CD4-positive, alpha-beta T cell treated with Interleukin-6 for 4 hours (primary cell): ENCODE measurements around the gene AKAP13.
A peak's percentile ranks its signal among the peaks of the same experiment; 100 is the strongest.
"Not testable (repeated sequence)": the region's sequence is repeated elsewhere in the genome, so short reads cannot be mapped to it uniquely, and the experiment has no call there.

ENCODE experiments used
- DNase-seq: peaks from one replicate; pipeline ENCODE4 v3.0.0-alpha.2; 2020; ENCODE audit warnings: mixed read lengths

Gene AKAP13

DNA sequence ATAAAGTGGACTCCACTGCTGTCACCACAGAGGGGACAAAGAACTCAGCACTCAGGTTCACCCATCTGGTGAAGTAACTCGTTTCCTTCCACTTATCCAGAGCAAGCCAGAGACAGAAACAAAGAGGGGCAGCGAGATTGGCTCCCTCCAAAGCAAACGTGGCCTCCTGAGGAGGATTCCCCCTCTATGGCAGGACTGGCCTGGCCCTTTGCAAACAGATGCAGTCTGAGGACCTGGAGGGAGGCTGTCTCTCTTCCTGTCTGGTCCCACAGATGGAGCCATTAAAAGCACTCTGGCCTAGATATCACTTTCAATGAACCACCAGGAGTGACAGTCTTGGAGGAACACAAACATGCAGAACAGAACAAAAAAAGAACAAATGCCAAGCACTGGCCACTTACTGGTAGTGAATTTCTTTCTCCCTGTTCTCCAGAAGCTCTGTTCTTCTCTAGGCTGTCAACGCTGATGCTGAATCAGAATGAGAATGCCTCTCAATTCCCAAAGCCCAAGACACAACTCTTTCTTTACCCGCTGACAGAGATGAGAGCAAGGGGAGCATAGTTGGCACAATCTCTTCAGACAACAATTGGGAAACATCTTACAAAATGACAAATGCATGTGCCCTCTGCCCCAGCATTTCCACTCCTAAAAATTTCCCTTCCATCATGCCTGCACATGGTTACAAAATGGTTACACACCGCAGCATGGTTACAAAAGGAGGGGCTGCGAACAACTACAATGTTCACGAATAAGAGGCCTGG lies 400.0 kb downstream of the AKAP13 start:
- DNase-seq, result no peak

GRCh38 chr15:85781099-85781498 lies 400.7 kb downstream of the AKAP13 start:
- no peak for DNase-seq

- DNase-seq, result no peak
Measured at GRCh38 chr15:85782064-85782463, 401.7 kb downstream of the AKAP13 start.

- DNase-seq, result peak; percentile 38
Measured at GRCh38 chr15:85785887-85786780, 405.7 kb downstream of the AKAP13 start.

DNA sequence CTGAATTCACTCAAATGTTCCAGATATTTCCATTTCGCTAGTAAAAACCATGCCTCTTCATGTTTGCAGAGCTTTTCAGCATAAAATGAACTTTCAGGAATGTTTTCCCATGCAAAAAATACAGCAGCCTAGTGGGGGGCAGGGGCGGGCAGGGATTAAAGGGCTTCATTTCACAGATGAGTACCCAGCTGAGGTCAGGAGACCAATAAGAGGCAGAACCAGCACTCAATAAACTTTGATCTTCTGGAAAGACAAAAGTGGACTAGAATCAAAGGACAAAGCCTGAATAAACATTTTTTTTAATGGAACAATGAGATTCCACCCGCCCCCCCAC lies 406.3 kb downstream of the AKAP13 start:
- DNase-seq, result no peak

DNA sequence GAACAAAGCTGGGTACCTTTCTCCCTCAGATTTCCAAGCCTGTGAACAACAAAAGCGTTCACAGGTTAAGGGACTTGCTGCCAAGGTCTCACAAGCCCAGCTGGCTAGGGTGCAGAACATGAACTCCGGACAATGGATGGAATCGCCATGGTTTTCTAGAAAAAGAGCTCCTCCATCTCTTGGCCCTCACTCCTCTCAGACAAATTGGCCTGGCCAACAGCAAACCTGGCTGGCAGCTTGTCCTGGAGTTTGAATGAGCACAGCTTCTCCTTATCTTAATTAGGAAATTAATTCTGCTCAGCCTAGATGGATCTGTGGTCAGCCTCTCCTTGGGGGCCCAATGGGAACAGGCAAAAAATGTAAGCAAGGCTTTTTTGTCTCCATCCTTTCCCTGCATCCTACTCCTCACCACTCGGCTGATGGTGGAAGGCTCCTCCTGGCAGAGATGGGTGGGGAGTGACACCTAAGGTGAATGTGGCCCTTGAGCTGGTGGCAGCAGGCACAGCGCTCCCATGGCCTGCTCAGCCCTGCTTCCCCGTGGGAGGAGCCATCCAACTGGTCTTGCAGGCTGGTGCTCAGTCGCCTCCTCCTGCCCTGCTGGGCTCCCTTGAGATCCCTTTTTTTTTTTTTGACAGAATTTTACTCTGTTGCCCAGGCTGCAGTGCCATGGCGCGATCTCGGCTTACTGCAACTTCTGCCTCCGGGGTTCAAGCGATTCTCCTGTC lies 408.5 kb downstream of the AKAP13 start:
- DNase-seq, result no peak

DNA sequence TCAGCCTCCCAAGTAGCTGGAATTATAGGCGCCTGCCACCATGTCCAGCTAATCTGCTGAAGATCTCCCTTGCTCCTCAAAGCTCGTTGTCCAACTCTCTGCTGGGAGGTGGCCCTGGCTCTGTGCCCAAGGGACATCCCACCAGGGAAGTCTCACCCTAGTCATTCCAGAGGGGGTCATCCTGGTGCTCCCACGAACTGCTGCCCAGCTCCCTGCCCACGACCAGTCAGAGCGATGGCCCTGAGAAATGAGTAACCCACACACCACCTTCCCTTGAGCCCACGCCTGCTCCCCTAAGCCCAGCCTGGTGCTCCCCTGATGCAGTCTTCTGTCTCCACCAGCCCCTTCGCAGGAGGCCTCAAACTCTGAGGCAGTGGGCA lies 409.1 kb downstream of the AKAP13 start:
- no peak for DNase-seq

DNA sequence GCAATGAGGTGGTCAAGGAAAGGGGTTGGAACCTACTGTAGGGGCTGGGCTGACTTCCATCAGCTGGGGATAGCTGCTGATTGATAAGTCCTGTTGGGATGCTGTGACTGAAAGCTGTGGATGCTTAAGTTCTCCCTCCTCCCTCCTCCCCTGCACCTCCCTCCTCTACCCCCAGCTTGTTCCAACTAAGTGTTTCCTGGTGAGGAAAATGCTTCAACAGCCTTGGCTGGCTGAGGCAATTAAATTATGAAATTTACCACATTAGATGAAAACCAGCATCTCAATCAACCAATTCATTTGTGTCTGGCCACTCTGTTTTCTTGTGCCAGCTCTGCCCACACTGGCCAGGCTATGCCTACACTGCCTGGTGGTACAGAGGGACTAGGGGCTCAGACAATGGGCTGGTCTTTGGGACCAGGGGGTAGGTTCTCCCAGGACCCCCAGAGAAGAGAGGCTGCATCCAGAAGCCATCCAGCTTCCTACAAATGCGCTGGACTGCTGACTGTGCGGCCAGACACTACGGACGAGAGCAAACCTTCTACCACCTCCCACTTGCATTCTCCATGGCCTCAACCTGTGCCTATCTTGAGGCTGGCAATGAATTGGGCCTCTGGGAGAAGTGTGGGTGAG lies 411.8 kb downstream of the AKAP13 start:
- DNase-seq, result no peak

DNA sequence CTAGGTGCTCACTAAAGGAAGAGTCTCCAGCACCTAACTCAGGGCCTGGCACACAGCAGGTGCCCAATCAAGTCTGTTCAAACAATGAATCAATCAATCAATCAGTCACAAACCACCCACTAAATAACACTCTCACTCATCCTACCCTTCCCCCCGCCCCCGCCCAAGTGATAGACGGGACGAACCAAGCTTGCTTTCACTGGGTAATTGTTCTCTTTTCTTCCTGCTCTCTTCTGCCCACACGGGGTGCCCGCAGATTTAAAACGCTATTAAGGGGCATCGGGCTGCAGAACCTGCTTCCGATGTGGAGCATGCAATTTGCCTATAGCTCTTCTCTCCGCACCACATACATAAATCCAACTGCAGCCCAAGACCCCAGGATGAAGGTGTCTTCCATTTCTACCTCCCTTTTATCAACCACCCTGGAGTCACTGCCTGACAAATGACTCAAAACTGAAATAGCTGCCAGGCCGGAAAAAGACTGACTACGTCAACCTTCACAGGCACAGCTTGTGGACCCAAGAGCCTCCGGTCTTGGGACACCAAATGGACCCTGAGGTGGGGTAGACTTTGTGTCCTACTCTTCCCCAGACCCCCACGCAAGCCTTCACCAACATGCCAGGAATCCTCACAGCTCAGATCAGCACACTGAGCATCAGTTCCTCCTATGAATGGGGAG lies 412.6 kb downstream of the AKAP13 start:
- DNase-seq, result peak; percentile 51

DNA sequence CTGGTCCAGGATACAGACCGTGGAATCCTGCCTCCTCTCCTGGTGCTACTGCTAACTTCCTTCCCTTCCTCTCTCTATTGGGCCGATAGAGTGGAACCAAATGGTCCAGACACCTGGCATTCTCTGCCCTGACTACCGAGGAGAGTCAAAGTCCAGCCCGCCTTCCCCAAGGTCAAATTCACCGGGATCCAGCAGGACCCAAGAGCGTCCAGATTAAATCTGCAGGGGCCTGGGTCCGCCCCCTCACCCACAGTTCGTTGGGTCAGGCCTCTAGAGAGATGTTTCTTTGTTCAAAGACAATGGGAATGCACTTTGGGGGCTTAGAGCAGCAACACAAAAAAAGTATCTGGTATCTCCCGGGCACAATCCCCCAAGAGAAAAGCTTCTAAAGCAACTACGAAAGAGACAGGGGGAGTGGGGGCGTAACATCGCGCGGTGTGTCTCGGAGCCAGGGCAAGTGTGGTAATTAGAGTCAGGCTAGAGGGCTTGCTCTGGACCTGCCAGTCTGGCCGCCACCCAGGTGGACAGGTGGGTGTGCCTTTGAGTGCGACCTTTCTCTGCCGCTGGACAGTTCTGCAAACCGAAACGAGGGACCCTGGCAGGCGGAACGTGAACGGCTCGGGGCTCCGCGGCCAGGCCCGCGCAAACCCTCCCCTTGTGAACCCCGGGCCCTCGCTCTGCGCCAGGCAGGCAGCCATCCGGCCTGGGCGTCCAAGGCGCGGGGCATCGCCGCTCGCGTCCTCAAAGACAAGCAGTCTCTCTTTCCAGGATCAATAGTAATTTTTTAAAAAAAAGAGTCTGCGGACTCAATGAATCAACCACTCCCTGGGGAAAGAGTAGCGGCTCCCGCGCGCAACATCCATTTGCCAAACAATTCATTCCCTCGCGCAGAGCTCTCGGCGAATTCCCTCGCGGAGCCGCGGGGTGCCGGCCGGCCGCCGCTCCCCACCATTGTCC lies 413.5 kb downstream of the AKAP13 start:
- DNase-seq, result peak; percentile 57

DNA sequence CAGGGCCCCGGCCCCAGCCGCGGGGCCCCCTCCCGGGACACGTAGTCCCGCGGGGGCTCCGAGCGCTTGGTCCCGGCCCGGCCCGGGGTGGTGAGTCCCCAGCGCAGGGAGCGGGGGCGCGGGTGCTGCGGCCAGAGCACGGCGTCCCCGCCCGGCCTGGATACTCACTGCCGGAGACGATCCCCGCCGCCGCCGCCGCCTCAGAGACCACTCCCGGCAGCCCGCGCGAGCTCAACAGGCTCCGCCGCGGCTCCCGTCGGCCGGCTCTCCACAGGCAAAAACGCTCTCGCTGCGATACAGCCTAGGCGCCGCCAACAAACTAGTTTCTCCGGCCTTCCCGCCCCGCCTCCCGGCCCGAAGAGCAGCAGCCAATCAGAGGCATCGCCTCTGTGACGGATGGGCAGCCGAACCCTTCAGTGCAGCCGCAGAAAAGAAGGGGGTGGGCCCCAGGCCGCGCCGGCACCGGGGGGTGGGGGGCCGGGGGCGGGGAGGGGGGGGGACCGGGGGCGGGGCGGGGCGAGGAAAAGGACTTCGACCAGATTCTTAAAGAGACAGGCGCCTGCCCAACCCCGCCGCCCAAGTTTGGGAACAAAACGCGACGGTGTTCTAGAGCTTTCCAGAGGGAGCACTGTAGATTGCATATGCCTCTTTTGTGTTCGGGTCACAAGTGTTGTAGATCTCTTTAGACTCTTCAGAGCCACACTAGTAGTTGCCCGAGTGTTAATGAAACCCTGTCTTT lies 414.4 kb downstream of the AKAP13 start, which contains the start of gene KLHL25:
KLHL25 (minus strand) TSS at position 328 of the 739 bp plus-strand sequence. CDS start 25,115 bp downstream, outside the sequence.
- DNase-seq, result peak; percentile 95

- no peak for DNase-seq
Measured at GRCh38 chr15:85795337-85796305, 415.2 kb downstream of the AKAP13 start.

DNA sequence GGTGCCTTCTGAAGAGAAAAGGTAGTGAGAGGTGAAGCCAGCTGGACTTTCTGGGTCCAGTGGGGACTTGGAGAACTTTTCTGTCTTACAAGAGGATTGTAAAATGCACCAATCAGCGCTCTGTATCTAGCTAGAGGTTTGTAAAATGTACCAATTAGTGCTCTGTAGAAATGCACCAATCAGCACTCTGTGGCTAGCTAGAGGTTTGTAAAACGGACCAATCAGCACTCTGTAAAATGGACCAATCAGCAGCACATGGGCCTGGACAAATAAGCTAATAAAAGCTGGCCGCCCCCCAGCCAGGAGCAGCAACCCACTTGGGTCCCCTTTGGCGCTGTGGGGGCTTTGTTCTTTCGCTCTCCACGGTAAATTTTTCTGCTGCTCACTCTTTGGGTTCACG lies 416.0 kb downstream of the AKAP13 start:
- not testable (repeated sequence) for DNase-seq
